HepG2 (cell line): Measurements from ENCODE around the gene CCDC183. TPM values are rescaled to one million over a fixed set of nuclear protein-coding genes. Genes with fewer than 3 reads are reported as not detected.

Experiments
- ATAC-seq: fragments of 200-7000 bp; cut with Tn5 transposase; 3 replicates; pipeline ENCODE4 v1.9.1; 2020; ENCODE audit warnings: mild to moderate bottlenecking, moderate library complexity
- BruUV-seq: library from RNA; stranded (reverse); fragments of 400-500 nt; replicated peaks from 2 replicates; lab custom pipeline; 2021; lab: Mats Ljungman, UMichigan
- CTCF ChIA-PET: fragments of 300-600 bp; formaldehyde crosslinking; extraction: SDS; loops from one replicate; lab custom pipeline; 2021; ENCODE audit warnings: low total read pairs, inconsistent platforms, low intra/inter-chr PET ratio; lab: Yijun Ruan, JAX
- POLR2A ChIA-PET: fragments of 350-600 bp; sonication (Branson Sonifier 250); formaldehyde crosslinking; loops from one replicate; lab custom pipeline; 2020; ENCODE audit warnings: antibody characterized with exemption, inconsistent platforms; lab: Yijun Ruan, JAX
- DNase-seq: peaks from one replicate; pipeline ENCODE4 v3.0.0-alpha.2; 2015; ENCODE audit warnings: low spot score
- FAIRE-seq: peaks from 3 replicates; lab custom pipeline; 2011; peaks lifted over from hg19 to GRCh38; lab: Jason Lieb, UNC
- H2AFZ ChIP-seq: one replicate; pipeline ENCODE4 v1.6.1; 2011; ENCODE audit warnings: low read length, inconsistent platforms
- H3K27ac ChIP-seq: fragments of 300-600 bp; 3 replicates; pipeline ENCODE4 v1.8.0; 2011; ENCODE audit warnings: mixed run types, mild to moderate bottlenecking, mixed read lengths, low read length, inconsistent platforms; ENCODE audit not compliant: insufficient read depth; ENCODE audit errors: extremely low read length
- H3K27me3 ChIP-seq, 2 experiments: fragments of 200-600 bp in 1 of 2; 2 replicates in 1 of 2; 3 replicates in 1 of 2; pipeline versions ENCODE4 v1.6.0 to v1.8.0; 2011; ENCODE audit warnings: low read length in 2 of 2, mild to moderate bottlenecking in 2 of 2, moderate library complexity in 2 of 2, inconsistent platforms in 1 of 2; ENCODE audit not compliant: insufficient read depth in 2 of 2, control insufficient read depth in 1 of 2
- H3K36me3 ChIP-seq, 2 experiments: fragments of 200-600 bp in 1 of 2; replicated peaks in 1 of 2; 2 replicates in 1 of 2; 3 replicates in 1 of 2; pipeline versions ENCODE4 v1.5.1 to v1.8.0; 2011; ENCODE audit warnings: low read length in 2 of 2, inconsistent platforms in 1 of 2; ENCODE audit not compliant: insufficient read depth in 2 of 2, control insufficient read depth in 1 of 2
- H3K4me1 ChIP-seq: 2 replicates; pipeline ENCODE4 v1.5.1; 2012; ENCODE audit warnings: low read length, inconsistent platforms; ENCODE audit not compliant: insufficient read depth
- H3K4me2 ChIP-seq: 2 replicates; pipeline ENCODE4 v1.6.0; 2011; ENCODE audit warnings: low read depth, low read length, inconsistent platforms
- H3K4me3 ChIP-seq, 3 experiments: fragments of 200-600 bp in 1 of 3; sonication (generic), shearing (Covaris generic) in 1 of 3; replicated peaks in 1 of 3; 2 replicates each; pipeline ENCODE4 v1.5.1; 2011 to 2016; ENCODE audit warnings: low read length in 3 of 3, inconsistent platforms in 2 of 3, low read depth in 2 of 3, mild to moderate bottlenecking in 2 of 3, control low read depth in 1 of 3, mixed read lengths in 1 of 3; ENCODE audit not compliant: insufficient read depth in 1 of 3
- H3K79me2 ChIP-seq: one replicate; pipeline ENCODE4 v1.6.1; 2011; ENCODE audit warnings: low read length, inconsistent platforms; ENCODE audit not compliant: insufficient read depth
- H3K9ac ChIP-seq: 2 replicates; pipeline ENCODE4 v1.6.0; 2011; ENCODE audit warnings: mild to moderate bottlenecking, low read depth, low read length, inconsistent platforms; ENCODE audit not compliant: insufficient read depth
- H3K9me3 ChIP-seq: 2 replicates; pipeline ENCODE4 v1.5.1; 2012; ENCODE audit warnings: mild to moderate bottlenecking, low read length
- H4K20me1 ChIP-seq: 2 replicates; pipeline ENCODE4 v1.6.0; 2011; ENCODE audit warnings: inconsistent platforms, mild to moderate bottlenecking, low read length, moderate library complexity; ENCODE audit not compliant: insufficient read depth
- ARNT2 ChIP-seq: sonication (generic); formaldehyde crosslinking; IDR thresholded peaks from 2 replicates; pipeline ENCODE4 v1.8.0; 2022; ENCODE audit warnings: mild to moderate bottlenecking, low read depth, missing genetic modification reagents, moderate library complexity
- ELF3 ChIP-seq: IDR thresholded peaks from 2 replicates; pipeline ENCODE4 v1.6.1; 2016; ENCODE audit warnings: missing genetic modification reagents, missing compliant biosample characterization
- GATAD2A ChIP-seq: IDR thresholded peaks from 2 replicates; pipeline ENCODE4 v1.6.1; 2016
- HOXA9 ChIP-seq: sonication (generic); formaldehyde crosslinking; IDR thresholded peaks from 2 replicates; pipeline ENCODE4 v1.8.1; 2022; ENCODE audit warnings: missing genetic modification reagents, mild to moderate bottlenecking, moderate library complexity, borderline replicate concordance
- MYC ChIP-seq: sonication (generic); formaldehyde crosslinking; IDR thresholded peaks from 2 replicates; pipeline ENCODE4 v1.9.0; 2021; ENCODE audit warnings: missing genetic modification reagents, borderline replicate concordance
- RFX3 ChIP-seq: IDR thresholded peaks from 2 replicates; pipeline ENCODE4 v1.6.1; 2016; ENCODE audit warnings: missing biosample characterization, missing genetic modification reagents
- SMAD1 ChIP-seq: sonication (generic); formaldehyde crosslinking; IDR thresholded peaks from 2 replicates; pipeline ENCODE4 v1.4.0; 2020; ENCODE audit warnings: missing genetic modification reagents, low read depth, mild to moderate bottlenecking, borderline replicate concordance
- SRF ChIP-seq: IDR thresholded peaks from 2 replicates; pipeline ENCODE4 v1.6.1; 2011; ENCODE audit warnings: mild to moderate bottlenecking, low read depth, low read length, moderate library complexity
- ZFP1 ChIP-seq: IDR thresholded peaks from 2 replicates; pipeline ENCODE4 v1.6.1; 2016
- ZFYVE20 ChIP-seq: sonication (generic); formaldehyde crosslinking; IDR thresholded peaks from 2 replicates; pipeline ENCODE4 v1.8.0; 2023; ENCODE audit warnings: low read depth, mild to moderate bottlenecking, moderate library complexity, missing genetic modification reagents, borderline replicate concordance
- ZNF564 ChIP-seq: sonication (generic); formaldehyde crosslinking; IDR thresholded peaks from 2 replicates; pipeline ENCODE4 v1.8.1; 2023; ENCODE audit warnings: mild to moderate bottlenecking, missing genetic modification reagents
- ZNF777 ChIP-seq: sonication (generic); formaldehyde crosslinking; IDR thresholded peaks from 2 replicates; pipeline ENCODE4 v1.4.0; 2020; ENCODE audit warnings: missing genetic modification reagents
- in situ Hi-C: cut with HindIII; loops from 2 replicates; pipeline ENCODE4 v1.10.0; 2017; ENCODE audit warnings: low pct_unique_long_range_greater_than_20kb; ENCODE audit not compliant: extremely low pct_ligation_motif_present
- intact Hi-C: fragments of 100-400 bp; cut with micrococcal nuclease; formaldehyde crosslinking; loops from one replicate; pipeline ENCODE4 v1.10.0; 2022; ENCODE audit not compliant: unreplicated experiment
- polyA plus RNA-seq, 8 experiments: library from polyadenylated mRNA; depleted of rRNA in 3 of 8; stranded (reverse) in 7 of 8; unstranded in 1 of 8; fragments of >200 nt; fragmentation: Illumina TruSeq in 4 of 8; extraction: Trizol in 4 of 8; gene quantifications; 2 replicates each; pipeline versions ENCODE4 v1.2.1 to v1.2.3, GENCODE V29; 2011 to 2016; ENCODE audit warnings: low read depth in 4 of 8, missing spikeins in 1 of 8, mixed read lengths in 1 of 8; ENCODE audit not compliant: insufficient read depth in 1 of 8
- total RNA-seq, 5 experiments: library from RNA; depleted of rRNA; stranded (reverse); fragments of >200 nt; fragmentation: Illumina TruSeq; extraction: Trizol; gene quantifications; 2 replicates each; pipeline ENCODE4 v1.2.3, GENCODE V29; 2016; ENCODE audit warnings: low read depth in 1 of 5
- TF ChIP-seq, protein P1 (sequence below): sonication (generic); formaldehyde crosslinking; IDR thresholded peaks from 2 replicates; pipeline ENCODE4 v1.8.0; 2022; ENCODE audit warnings: mild to moderate bottlenecking, missing genetic modification reagents, moderate library complexity
- TF ChIP-seq, protein P2 (sequence below), 2 experiments: sonication (generic) in 1 of 2; formaldehyde crosslinking in 1 of 2; IDR thresholded peaks; 2 replicates each; pipeline versions ENCODE4 v1.4.0 to v1.6.1; 2016 to 2020; ENCODE audit warnings: borderline replicate concordance in 1 of 2, low read depth in 1 of 2, mild to moderate bottlenecking in 1 of 2, missing genetic modification reagents in 1 of 2
- TF ChIP-seq, protein P3 (sequence below): sonication (generic); formaldehyde crosslinking; IDR thresholded peaks from 2 replicates; pipeline ENCODE4 v1.4.0; 2020; ENCODE audit warnings: mild to moderate bottlenecking, missing genetic modification reagents

CCDC183 gene
- total and polyA plus RNA-seq, 2 of the 13 experiments (the other 11 are each of a cell fraction or from before 2014, with no cell fraction given): 5.0 to 66.4 TPM

DNA sequence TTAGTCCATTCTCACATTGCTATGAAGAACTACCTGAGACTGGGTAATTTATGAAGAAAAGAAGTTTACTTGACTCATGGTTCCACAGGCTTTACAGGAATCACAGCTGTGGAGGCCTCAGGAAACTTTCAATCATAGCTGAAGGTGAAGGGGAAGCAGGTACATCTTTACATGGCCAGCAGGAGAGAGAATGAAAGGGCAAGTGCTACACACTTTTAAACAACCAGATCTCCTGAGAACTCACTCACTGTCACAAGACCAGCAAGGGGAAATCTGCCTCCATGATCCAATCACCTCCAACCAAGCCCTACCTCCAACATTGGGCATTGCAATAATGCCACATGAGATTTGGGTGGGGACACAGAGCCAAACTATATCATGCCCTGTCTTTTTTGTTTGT, 44.3 kb upstream of the CCDC183 start:
- no peak for ATAC-seq
- in situ Hi-C loops: no loop called here
- no peaks in the 10 kb centered on the region for H3K36me3 ChIP-seq
- H3K4me2 ChIP-seq: no peak overlapping the region
- peaks cover 14 to 56% of the 10 kb centered on the region in 2 experiments; a peak in 4 of 5 replicates for H3K27me3 ChIP-seq
- H3K4me1 ChIP-seq: peaks cover 12% of the 10 kb centered on the region; the same call in 1 of the 2 replicates
- no peak overlapping the region for H2AFZ ChIP-seq
- H3K27ac ChIP-seq: no peak overlapping the region
- no peak for FAIRE-seq
- CTCF ChIA-PET: no interaction called here
- no peak overlapping the region for H3K4me3 ChIP-seq
- H3K79me2 ChIP-seq: no peaks in the 10 kb centered on the region
- peaks cover 15% of the 10 kb centered on the region for H3K9me3 ChIP-seq
- no peaks in the 10 kb centered on the region for H4K20me1 ChIP-seq
- H3K9ac ChIP-seq: no peak overlapping the region
- DNase-seq: no peak
- intact Hi-C loops: no loop called here
- POLR2A ChIA-PET: no interaction called here
- BruUV-seq: no TSS peak
- TF ChIP-seq ZNF777: no peak
- no peak for TF ChIP-seq ZNF564 (CRISPR knock-in tag)
- no peak for TF ChIP-seq ZFP1 (CRISPR knock-in tag)
- TF ChIP-seq, protein P1, sequence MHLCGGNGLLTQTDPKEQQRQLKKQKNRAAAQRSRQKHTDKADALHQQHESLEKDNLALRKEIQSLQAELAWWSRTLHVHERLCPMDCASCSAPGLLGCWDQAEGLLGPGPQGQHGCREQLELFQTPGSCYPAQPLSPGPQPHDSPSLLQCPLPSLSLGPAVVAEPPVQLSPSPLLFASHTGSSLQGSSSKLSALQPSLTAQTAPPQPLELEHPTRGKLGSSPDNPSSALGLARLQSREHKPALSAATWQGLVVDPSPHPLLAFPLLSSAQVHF: no peak
- TF ChIP-seq SRF: no peak
- no peak for TF ChIP-seq SMAD1 (CRISPR knock-in tag)
- TF ChIP-seq GATAD2A (CRISPR knock-in tag): no peak
- TF ChIP-seq ELF3: no peak
- TF ChIP-seq MYC (CRISPR knock-in tag): no peak
- no peak for TF ChIP-seq RFX3 (CRISPR knock-in tag)
- TF ChIP-seq, protein P2, sequence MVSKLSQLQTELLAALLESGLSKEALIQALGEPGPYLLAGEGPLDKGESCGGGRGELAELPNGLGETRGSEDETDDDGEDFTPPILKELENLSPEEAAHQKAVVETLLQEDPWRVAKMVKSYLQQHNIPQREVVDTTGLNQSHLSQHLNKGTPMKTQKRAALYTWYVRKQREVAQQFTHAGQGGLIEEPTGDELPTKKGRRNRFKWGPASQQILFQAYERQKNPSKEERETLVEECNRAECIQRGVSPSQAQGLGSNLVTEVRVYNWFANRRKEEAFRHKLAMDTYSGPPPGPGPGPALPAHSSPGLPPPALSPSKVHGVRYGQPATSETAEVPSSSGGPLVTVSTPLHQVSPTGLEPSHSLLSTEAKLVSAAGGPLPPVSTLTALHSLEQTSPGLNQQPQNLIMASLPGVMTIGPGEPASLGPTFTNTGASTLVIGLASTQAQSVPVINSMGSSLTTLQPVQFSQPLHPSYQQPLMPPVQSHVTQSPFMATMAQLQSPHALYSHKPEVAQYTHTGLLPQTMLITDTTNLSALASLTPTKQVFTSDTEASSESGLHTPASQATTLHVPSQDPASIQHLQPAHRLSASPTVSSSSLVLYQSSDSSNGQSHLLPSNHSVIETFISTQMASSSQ (IDR thresholded peaks at IDR 0.05; ENCODE audit: low read depth): no peak
- TF ChIP-seq, protein P2 (CRISPR knock-in tag; IDR thresholded peaks at IDR 0.05; ENCODE audit: borderline replicate concordance): no peak
- no peak for TF ChIP-seq HOXA9 (CRISPR knock-in tag)
- no peak for TF ChIP-seq ARNT2 (CRISPR knock-in tag)
- TF ChIP-seq, protein P3, sequence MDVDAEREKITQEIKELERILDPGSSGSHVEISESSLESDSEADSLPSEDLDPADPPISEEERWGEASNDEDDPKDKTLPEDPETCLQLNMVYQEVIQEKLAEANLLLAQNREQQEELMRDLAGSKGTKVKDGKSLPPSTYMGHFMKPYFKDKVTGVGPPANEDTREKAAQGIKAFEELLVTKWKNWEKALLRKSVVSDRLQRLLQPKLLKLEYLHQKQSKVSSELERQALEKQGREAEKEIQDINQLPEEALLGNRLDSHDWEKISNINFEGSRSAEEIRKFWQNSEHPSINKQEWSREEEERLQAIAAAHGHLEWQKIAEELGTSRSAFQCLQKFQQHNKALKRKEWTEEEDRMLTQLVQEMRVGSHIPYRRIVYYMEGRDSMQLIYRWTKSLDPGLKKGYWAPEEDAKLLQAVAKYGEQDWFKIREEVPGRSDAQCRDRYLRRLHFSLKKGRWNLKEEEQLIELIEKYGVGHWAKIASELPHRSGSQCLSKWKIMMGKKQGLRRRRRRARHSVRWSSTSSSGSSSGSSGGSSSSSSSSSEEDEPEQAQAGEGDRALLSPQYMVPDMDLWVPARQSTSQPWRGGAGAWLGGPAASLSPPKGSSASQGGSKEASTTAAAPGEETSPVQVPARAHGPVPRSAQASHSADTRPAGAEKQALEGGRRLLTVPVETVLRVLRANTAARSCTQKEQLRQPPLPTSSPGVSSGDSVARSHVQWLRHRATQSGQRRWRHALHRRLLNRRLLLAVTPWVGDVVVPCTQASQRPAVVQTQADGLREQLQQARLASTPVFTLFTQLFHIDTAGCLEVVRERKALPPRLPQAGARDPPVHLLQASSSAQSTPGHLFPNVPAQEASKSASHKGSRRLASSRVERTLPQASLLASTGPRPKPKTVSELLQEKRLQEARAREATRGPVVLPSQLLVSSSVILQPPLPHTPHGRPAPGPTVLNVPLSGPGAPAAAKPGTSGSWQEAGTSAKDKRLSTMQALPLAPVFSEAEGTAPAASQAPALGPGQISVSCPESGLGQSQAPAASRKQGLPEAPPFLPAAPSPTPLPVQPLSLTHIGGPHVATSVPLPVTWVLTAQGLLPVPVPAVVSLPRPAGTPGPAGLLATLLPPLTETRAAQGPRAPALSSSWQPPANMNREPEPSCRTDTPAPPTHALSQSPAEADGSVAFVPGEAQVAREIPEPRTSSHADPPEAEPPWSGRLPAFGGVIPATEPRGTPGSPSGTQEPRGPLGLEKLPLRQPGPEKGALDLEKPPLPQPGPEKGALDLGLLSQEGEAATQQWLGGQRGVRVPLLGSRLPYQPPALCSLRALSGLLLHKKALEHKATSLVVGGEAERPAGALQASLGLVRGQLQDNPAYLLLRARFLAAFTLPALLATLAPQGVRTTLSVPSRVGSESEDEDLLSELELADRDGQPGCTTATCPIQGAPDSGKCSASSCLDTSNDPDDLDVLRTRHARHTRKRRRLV (CRISPR knock-in tag): no peak
- TF ChIP-seq ZFYVE20 (CRISPR knock-in tag): no peak
